ENCODE measurements around the gene AP2S1.
A peak's percentile ranks its signal among the peaks of the same experiment; 100 is the strongest.
"Not testable (repeated sequence)": the region's sequence is repeated elsewhere in the genome, so short reads cannot be mapped to it uniquely, and the experiment has no call there.

AP2S1 gene

GRCh38 chr19:46842791-46843190 lies 7.9 kb downstream of the AP2S1 start:
- in situ Hi-C loops (cut with MboI; ENCODE audit: low sequenced_read_pairs): loop anchor here (5.0 to 10.0 kb wide), 2 partner anchors 90 to 308 kb away; no protein-coding TSS in a partner anchor
- Histone ChIP-seq H3K4me1 (no peaks in the 10 kb centered on the region), H3K4me3 (no peak overlapping the region), H3K36me3 (replicated peaks) (peaks cover 36% of the 10 kb centered on the region), H3K27me3 (ENCODE audit: low read depth) (no peaks in the 10 kb centered on the region), H3K9me3 (no peaks in the 10 kb centered on the region)
- DNase-seq (ENCODE audit: low spot score in 2 of 2): no peak

GRCh38 chr19:46841458-46842083 lies 9.1 kb downstream of the AP2S1 start:
- no peak for DNase-seq (ENCODE audit: low spot score in 2 of 2)
- peaks cover 35% of the 10 kb centered on the region for H3K36me3 ChIP-seq (replicated peaks)
- in situ Hi-C loops (cut with MboI; ENCODE audit: low sequenced_read_pairs): loop anchor here (5.0 to 10.0 kb wide), 2 partner anchors 89 to 307 kb away; no protein-coding TSS in a partner anchor

GRCh38 chr19:46840498-46840942 lies 10.1 kb downstream of the AP2S1 start:
- peaks cover 31% of the 10 kb centered on the region for H3K36me3 ChIP-seq (replicated peaks)

More at GRCh38 chr19:46841458-46842083, 9.1 kb downstream of the AP2S1 start:
- Histone ChIP-seq H3K9me3 (no peaks in the 10 kb centered on the region), H3K4me3 (no peak overlapping the region), H3K4me1 (no peaks in the 10 kb centered on the region), H3K27me3 (ENCODE audit: low read depth) (no peaks in the 10 kb centered on the region)

GRCh38 chr19:46839752-46840497 lies 10.7 kb downstream of the AP2S1 start:
- no peak for DNase-seq (ENCODE audit: low spot score in 2 of 2)
- H3K36me3 ChIP-seq (replicated peaks): peaks cover 29% of the 10 kb centered on the region
- H3K9me3 ChIP-seq: no peaks in the 10 kb centered on the region
- no peaks in the 10 kb centered on the region for H3K4me1 ChIP-seq
- H3K27me3 ChIP-seq (ENCODE audit: low read depth): no peaks in the 10 kb centered on the region
- no peak overlapping the region for H3K4me3 ChIP-seq
- in situ Hi-C loops (cut with MboI; ENCODE audit: low sequenced_read_pairs): loop anchor here (5.0 to 10.0 kb wide), 2 partner anchors 88 to 305 kb away; no protein-coding TSS in a partner anchor

More at GRCh38 chr19:46840498-46840942, 10.1 kb downstream of the AP2S1 start:
- no peaks in the 10 kb centered on the region for H3K4me1 ChIP-seq
- DNase-seq (ENCODE audit: low spot score in 2 of 2): peak; percentile 56 to 71
- in situ Hi-C loops (cut with MboI; ENCODE audit: low sequenced_read_pairs): loop anchor here (5.0 to 10.0 kb wide), 2 partner anchors 88 to 306 kb away; no protein-coding TSS in a partner anchor
- H3K27me3 ChIP-seq (ENCODE audit: low read depth): no peaks in the 10 kb centered on the region
- H3K9me3 ChIP-seq: no peaks in the 10 kb centered on the region
- H3K4me3 ChIP-seq: no peak overlapping the region

GRCh38 chr19:46838160-46838559 lies 12.5 kb downstream of the AP2S1 start:
- DNase-seq (ENCODE audit: low spot score in 2 of 2): no peak
- H3K4me3 ChIP-seq: no peak overlapping the region
- no peaks in the 10 kb centered on the region for H3K27me3 ChIP-seq (ENCODE audit: low read depth)
- H3K4me1 ChIP-seq: no peaks in the 10 kb centered on the region
- in situ Hi-C loops (cut with MboI; ENCODE audit: low sequenced_read_pairs): no loop called here
- peaks cover 22% of the 10 kb centered on the region for H3K36me3 ChIP-seq (replicated peaks)
- H3K9me3 ChIP-seq: no peaks in the 10 kb centered on the region

GRCh38 chr19:46834984-46835383 lies 15.7 kb downstream of the AP2S1 start:
- H3K36me3 ChIP-seq (replicated peaks): peaks cover 9% of the 10 kb centered on the region; the same call in 1 of the 2 replicates
- in situ Hi-C loops (cut with MboI; ENCODE audit: low sequenced_read_pairs): no loop called here
- H3K9me3 ChIP-seq: no peaks in the 10 kb centered on the region
- H3K27me3 ChIP-seq (ENCODE audit: low read depth): no peaks in the 10 kb centered on the region
- DNase-seq (ENCODE audit: low spot score in 2 of 2): no peak
- no peak overlapping the region for H3K4me3 ChIP-seq
- no peaks in the 10 kb centered on the region for H3K4me1 ChIP-seq

- no peaks in the 10 kb centered on the region for H3K27me3 ChIP-seq (ENCODE audit: low read depth)
- no peaks in the 10 kb centered on the region for H3K4me1 ChIP-seq
- H3K4me3 ChIP-seq: no peak overlapping the region
- H3K36me3 ChIP-seq (replicated peaks): peaks cover 7% of the 10 kb centered on the region; the same call in 1 of the 2 replicates
- in situ Hi-C loops (cut with MboI; ENCODE audit: low sequenced_read_pairs): no loop called here
- no peaks in the 10 kb centered on the region for H3K9me3 ChIP-seq
- DNase-seq (ENCODE audit: low spot score in 2 of 2): no peak
Measured at GRCh38 chr19:46834121-46834520, 16.5 kb downstream of the AP2S1 start.

GRCh38 chr19:46830864-46831263 lies 19.8 kb downstream of the AP2S1 start:
- no peak for DNase-seq (ENCODE audit: low spot score in 2 of 2)
- Histone ChIP-seq H3K36me3 (replicated peaks) (no peaks in the 10 kb centered on the region), H3K9me3 (no peaks in the 10 kb centered on the region), H3K4me1 (no peaks in the 10 kb centered on the region), H3K27me3 (ENCODE audit: low read depth) (no peaks in the 10 kb centered on the region), H3K4me3 (no peak overlapping the region)
- in situ Hi-C loops (cut with MboI; ENCODE audit: low sequenced_read_pairs): no loop called here

GRCh38 chr19:46828484-46828883 lies 22.2 kb downstream of the AP2S1 start:
- no peak for DNase-seq (ENCODE audit: low spot score in 2 of 2)
- no peaks in the 10 kb centered on the region for H3K9me3 ChIP-seq
- in situ Hi-C loops (cut with MboI; ENCODE audit: low sequenced_read_pairs): no loop called here
- no peaks in the 10 kb centered on the region for H3K4me1 ChIP-seq
- H3K4me3 ChIP-seq: no peak overlapping the region
- H3K36me3 ChIP-seq (replicated peaks): no peaks in the 10 kb centered on the region
- H3K27me3 ChIP-seq (ENCODE audit: low read depth): no peaks in the 10 kb centered on the region

- H3K27me3 ChIP-seq (ENCODE audit: low read depth): no peaks in the 10 kb centered on the region
- H3K4me1 ChIP-seq: no peaks in the 10 kb centered on the region
- no peak for DNase-seq (ENCODE audit: low spot score in 2 of 2)
- H3K4me3 ChIP-seq: no peak overlapping the region
- no peaks in the 10 kb centered on the region for H3K9me3 ChIP-seq
- H3K36me3 ChIP-seq (replicated peaks): no peaks in the 10 kb centered on the region
- in situ Hi-C loops (cut with MboI; ENCODE audit: low sequenced_read_pairs): no loop called here
Measured at GRCh38 chr19:46825731-46826055, 25.0 kb downstream of the AP2S1 start.

GRCh38 chr19:46824890-46825730 lies 25.5 kb downstream of the AP2S1 start:
- in situ Hi-C loops (cut with MboI; ENCODE audit: low sequenced_read_pairs): no loop called here
- H3K4me3 ChIP-seq: no peak overlapping the region
- DNase-seq (ENCODE audit: low spot score in 2 of 2): no peak
- no peaks in the 10 kb centered on the region for H3K27me3 ChIP-seq (ENCODE audit: low read depth)
- no peaks in the 10 kb centered on the region for H3K4me1 ChIP-seq
- H3K9me3 ChIP-seq: no peaks in the 10 kb centered on the region
- no peaks in the 10 kb centered on the region for H3K36me3 ChIP-seq (replicated peaks)

GRCh38 chr19:46823049-46823448 lies 27.6 kb downstream of the AP2S1 start:
- no peaks in the 10 kb centered on the region for H3K36me3 ChIP-seq (replicated peaks)
- H3K4me3 ChIP-seq: no peak overlapping the region
- H3K4me1 ChIP-seq: no peaks in the 10 kb centered on the region
- H3K9me3 ChIP-seq: no peaks in the 10 kb centered on the region
- H3K27me3 ChIP-seq (ENCODE audit: low read depth): no peaks in the 10 kb centered on the region
- DNase-seq (ENCODE audit: low spot score in 2 of 2): peak; percentile 25 to 34
- in situ Hi-C loops (cut with MboI; ENCODE audit: low sequenced_read_pairs): no loop called here

GRCh38 chr19:46822410-46822787 lies 28.2 kb downstream of the AP2S1 start:
- H3K27me3 ChIP-seq (ENCODE audit: low read depth); H3K9me3 ChIP-seq; in situ Hi-C loops (cut with MboI; ENCODE audit: low sequenced_read_pairs); DNase-seq (ENCODE audit: low spot score in 2 of 2); H3K4me1 ChIP-seq; H3K4me3 ChIP-seq; H3K36me3 ChIP-seq (replicated peaks): not testable (repeated sequence)

Measured in HAP-1 (cell line).